HFF-Myc (cell line): ENCODE results near the gene HES7.

ENCODE experiments used
- DNase-seq: peaks from one replicate; pipeline ENCODE4 v3.0.0-alpha.2; 2011; ENCODE audit warnings: low read depth; ENCODE audit errors: extremely low read depth
- H3K4me3 ChIP-seq: replicated peaks from 2 replicates; pipeline ENCODE4 v1.5.1; 2011; ENCODE audit warnings: low read depth, mild to moderate bottlenecking, control low read depth, low read length
- CTCF ChIP-seq: IDR thresholded peaks from 2 replicates; pipeline ENCODE4 v1.5.1; 2012; ENCODE audit warnings: mild to moderate bottlenecking, low read depth, low read length, control low read depth; ENCODE audit errors: missing control alignments

The HES7 gene

GRCh38 chr17:8154608-8155155 lies 30.8 kb upstream of the HES7 start:
- no peak for TF ChIP-seq CTCF
- DNase-seq, result no peak
- peak overlapping the region; percentile 23 for H3K4me3 ChIP-seq

- DNase-seq, result peak; percentile 96
- TF ChIP-seq CTCF, result no peak
- peak overlapping the region; percentile 23; the same call in 1 of the 2 replicates for H3K4me3 ChIP-seq
Observed at GRCh38 chr17:8153957-8154607, 30.2 kb upstream of the HES7 start.

GRCh38 chr17:8153525-8153956 lies 29.6 kb upstream of the HES7 start:
- peak; percentile 72 for DNase-seq
- TF ChIP-seq CTCF, result no peak
- no peak overlapping the region for H3K4me3 ChIP-seq

GRCh38 chr17:8153031-8153451 lies 29.1 kb upstream of the HES7 start:
- no peak for DNase-seq
- H3K4me3 ChIP-seq, result peak overlapping the region; percentile 82
- TF ChIP-seq CTCF, result no peak

GRCh38 chr17:8152112-8152775 lies 28.3 kb upstream of the HES7 start, which contains the start of gene PER1:
Gene PER1, minus strand, starts transcription at chr17:8152404. Its CDS starts 1,698 bp downstream, at chr17:8150706.
- peak within 1 kb of the TSS; percentile 82 for H3K4me3 ChIP-seq
- peak; percentile 82 for DNase-seq
- no peak for TF ChIP-seq CTCF

- no peak for DNase-seq
- H3K4me3 ChIP-seq, result peak overlapping the region; percentile 82
- no peak for TF ChIP-seq CTCF
Observed at GRCh38 chr17:8151641-8152111, 27.8 kb upstream of the HES7 start.
